ENCODE data around the gene LRRC32. TPM values are rescaled to one million over a fixed set of nuclear protein-coding genes. Genes with fewer than 3 reads are reported as not detected.

Gene LRRC32
- polyA plus RNA-seq, 1 donor from 2014 or later: not detected

- no peak overlapping the region for H2AFZ ChIP-seq (ENCODE audit: low read depth, low read length)
- H3K9me3 ChIP-seq (ENCODE audit: low read length): no peaks in the 10 kb centered on the region
- no peaks in the 10 kb centered on the region for H3F3A ChIP-seq (ENCODE audit: insufficient read depth, low read length, poor library complexity, severe bottlenecking)
- no peak overlapping the region for H3K27ac ChIP-seq (ENCODE audit: low read length)
- no peak overlapping the region for H3K4me3 ChIP-seq (ENCODE audit: low read length)
- no peaks in the 10 kb centered on the region for H3K27me3 ChIP-seq (ENCODE audit: insufficient read depth, low read depth, low read length)
- TF ChIP-seq EZH2 (IDR thresholded peaks at IDR 0.05; ENCODE audit: borderline replicate concordance, insufficient read depth, low read length, poor library complexity, severe bottlenecking) (no peak), REST (IDR thresholded peaks at IDR 0.05; ENCODE audit: borderline replicate concordance) (no peak), RAD21 (conservative IDR thresholded peaks at IDR 0.05) (no peak), TAF1 (IDR thresholded peaks at IDR 0.05; ENCODE audit: low read depth) (no peak), EP300 (conservative IDR thresholded peaks at IDR 0.05; ENCODE audit: poor library complexity, severe bottlenecking) (no peak), MXI1 (conservative IDR thresholded peaks at IDR 0.05; ENCODE audit: poor library complexity, severe bottlenecking) (no peak), POLR2AphosphoS5 (IDR thresholded peaks at IDR 0.05) (no peak), SMC3 (conservative IDR thresholded peaks at IDR 0.05; ENCODE audit: poor library complexity) (no peak)
- TF ChIP-seq, protein P1, sequence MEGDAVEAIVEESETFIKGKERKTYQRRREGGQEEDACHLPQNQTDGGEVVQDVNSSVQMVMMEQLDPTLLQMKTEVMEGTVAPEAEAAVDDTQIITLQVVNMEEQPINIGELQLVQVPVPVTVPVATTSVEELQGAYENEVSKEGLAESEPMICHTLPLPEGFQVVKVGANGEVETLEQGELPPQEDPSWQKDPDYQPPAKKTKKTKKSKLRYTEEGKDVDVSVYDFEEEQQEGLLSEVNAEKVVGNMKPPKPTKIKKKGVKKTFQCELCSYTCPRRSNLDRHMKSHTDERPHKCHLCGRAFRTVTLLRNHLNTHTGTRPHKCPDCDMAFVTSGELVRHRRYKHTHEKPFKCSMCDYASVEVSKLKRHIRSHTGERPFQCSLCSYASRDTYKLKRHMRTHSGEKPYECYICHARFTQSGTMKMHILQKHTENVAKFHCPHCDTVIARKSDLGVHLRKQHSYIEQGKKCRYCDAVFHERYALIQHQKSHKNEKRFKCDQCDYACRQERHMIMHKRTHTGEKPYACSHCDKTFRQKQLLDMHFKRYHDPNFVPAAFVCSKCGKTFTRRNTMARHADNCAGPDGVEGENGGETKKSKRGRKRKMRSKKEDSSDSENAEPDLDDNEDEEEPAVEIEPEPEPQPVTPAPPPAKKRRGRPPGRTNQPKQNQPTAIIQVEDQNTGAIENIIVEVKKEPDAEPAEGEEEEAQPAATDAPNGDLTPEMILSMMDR (IDR thresholded peaks at IDR 0.05; ENCODE audit: poor library complexity, severe bottlenecking): no peak
- no peak overlapping the region for H3K4me2 ChIP-seq (ENCODE audit: low read length)
- H4K20me1 ChIP-seq (ENCODE audit: insufficient read depth): no peaks in the 10 kb centered on the region
- H3K79me2 ChIP-seq (replicated peaks; ENCODE audit: insufficient read depth, low read length): no peaks in the 10 kb centered on the region
- no peak overlapping the region for H3K9ac ChIP-seq (ENCODE audit: low read length)
- no peaks in the 10 kb centered on the region for H3K9me2 ChIP-seq (ENCODE audit: insufficient read depth, low read length)
- no peaks in the 10 kb centered on the region for H3K36me3 ChIP-seq (ENCODE audit: insufficient read depth, low read length)
These were observed 35.3 kb upstream of the LRRC32 start for GRCh38 chr11:76705826-76706225.

DNA sequence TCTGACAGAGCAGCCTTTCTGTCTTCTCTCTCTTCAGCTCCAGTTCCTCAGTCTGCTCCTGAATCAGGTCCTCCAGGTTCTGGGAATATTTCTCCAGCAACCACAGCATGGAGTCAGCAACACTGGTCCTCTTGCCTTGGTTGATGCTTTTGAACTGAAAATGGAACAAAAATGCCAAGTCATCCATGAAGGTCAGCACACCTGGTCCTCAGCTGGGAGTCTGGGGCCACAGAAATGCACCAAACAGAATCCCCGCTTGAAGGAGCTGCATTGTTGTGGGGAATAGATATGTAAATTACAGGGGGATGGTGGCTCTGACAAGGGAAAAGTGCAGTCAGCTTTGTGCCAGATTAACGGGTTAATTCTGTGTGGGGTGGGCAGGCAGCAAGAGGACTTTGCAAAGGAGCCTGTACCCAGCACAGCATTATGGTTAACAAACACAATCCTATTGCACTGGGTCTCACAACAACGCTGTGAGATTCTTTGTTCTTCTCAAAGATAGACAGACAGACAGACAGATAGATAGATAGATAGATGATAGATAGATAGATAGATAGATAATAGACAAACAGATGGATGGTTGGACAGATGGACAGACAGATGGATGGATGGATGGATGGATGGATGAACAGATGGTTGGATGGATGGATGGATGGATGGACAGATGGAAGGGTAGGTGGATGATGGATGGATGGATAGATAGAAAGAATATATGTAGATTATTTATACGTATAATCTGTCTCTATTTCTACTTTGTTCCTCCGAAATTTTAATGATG is 33.8 kb upstream of the LRRC32 start:
- H3K27me3 ChIP-seq (ENCODE audit: insufficient read depth, low read depth, low read length): no peaks in the 10 kb centered on the region
- no peaks in the 10 kb centered on the region for H4K20me1 ChIP-seq (ENCODE audit: insufficient read depth)
- no peak overlapping the region for H3K9ac ChIP-seq (ENCODE audit: low read length)
- TF ChIP-seq EP300 (conservative IDR thresholded peaks at IDR 0.05; ENCODE audit: poor library complexity, severe bottlenecking): no peak
- no peak for TF ChIP-seq SMC3 (conservative IDR thresholded peaks at IDR 0.05; ENCODE audit: poor library complexity)
- no peak for TF ChIP-seq MXI1 (conservative IDR thresholded peaks at IDR 0.05; ENCODE audit: poor library complexity, severe bottlenecking)
- TF ChIP-seq, protein P1 (IDR thresholded peaks at IDR 0.05; ENCODE audit: poor library complexity, severe bottlenecking): no peak
- TF ChIP-seq EZH2 (IDR thresholded peaks at IDR 0.05; ENCODE audit: borderline replicate concordance, insufficient read depth, low read length, poor library complexity, severe bottlenecking): no peak
- no peak for TF ChIP-seq REST (IDR thresholded peaks at IDR 0.05; ENCODE audit: borderline replicate concordance)
- H3K4me2 ChIP-seq (ENCODE audit: low read length): no peak overlapping the region
- H2AFZ ChIP-seq (ENCODE audit: low read depth, low read length): no peak overlapping the region
- H3K79me2 ChIP-seq (replicated peaks; ENCODE audit: insufficient read depth, low read length): no peaks in the 10 kb centered on the region
- H3F3A ChIP-seq (ENCODE audit: insufficient read depth, low read length, poor library complexity, severe bottlenecking): no peaks in the 10 kb centered on the region
- H3K27ac ChIP-seq (ENCODE audit: low read length): no peak overlapping the region
- H3K9me2 ChIP-seq (ENCODE audit: insufficient read depth, low read length): no peaks in the 10 kb centered on the region
- H3K36me3 ChIP-seq (ENCODE audit: insufficient read depth, low read length): no peaks in the 10 kb centered on the region
- H3K4me3 ChIP-seq (ENCODE audit: low read length): no peak overlapping the region
- H3K9me3 ChIP-seq (ENCODE audit: low read length): no peaks in the 10 kb centered on the region

Measured in neural cell (in vitro differentiated cells).